PC-9 (cell line): Measurements from ENCODE around the gene SLC39A9.

Source experiments
- CTCF ChIP-seq: fragments of 200-600 bp; sonication (generic); conservative IDR thresholded peaks from 2 replicates; pipeline ENCODE4 v1.6.1; 2017; ENCODE audit warnings: mixed run types, antibody characterized with exemption, mild to moderate bottlenecking, moderate library complexity
- EZH2 ChIP-seq: fragments of 200-600 bp; sonication (generic); IDR thresholded peaks from 2 replicates; pipeline ENCODE4 v1.8.0; 2017; ENCODE audit warnings: antibody characterized with exemption, low read depth

- TF ChIP-seq CTCF: no peak
- no peak for TF ChIP-seq EZH2
These were observed 43.9 kb upstream of the SLC39A9 start for GRCh38 chr14:69354383-69355153.
